Lower lobe of right lung (tissue), 2 donors: ENCODE measurements around the gene GNAI1. TPM values are rescaled to one million over a fixed set of nuclear protein-coding genes. Genes with fewer than 3 reads are reported as not detected.

ENCODE experiments used
- ATAC-seq, 2 donors: fragments of 200-7000 bp; cut with Tn5 transposase; one replicate each; pipeline ENCODE4 v1.9.1; 2020 to 2022; ENCODE audit warnings: mild to moderate bottlenecking in 2 of 2, moderate library complexity in 2 of 2
- DNase-seq: peaks from one replicate; pipeline ENCODE4 v3.0.0-alpha.2; 2020
- H3K27ac ChIP-seq: fragments of 200-600 bp; one replicate; pipeline ENCODE4 v1.8.0; 2022
- H3K27me3 ChIP-seq: fragments of 200-600 bp; one replicate; pipeline ENCODE4 v1.8.0; 2022; ENCODE audit warnings: low read depth
- H3K36me3 ChIP-seq: fragments of 200-600 bp; one replicate; pipeline ENCODE4 v1.8.0; 2022; ENCODE audit warnings: mild to moderate bottlenecking
- H3K4me1 ChIP-seq: fragments of 200-600 bp; one replicate; pipeline ENCODE4 v1.8.0; 2022
- H3K4me3 ChIP-seq: fragments of 200-600 bp; one replicate; pipeline ENCODE4 v1.8.0; 2022; ENCODE audit warnings: mild to moderate bottlenecking
- H3K9me3 ChIP-seq: fragments of 200-600 bp; one replicate; pipeline ENCODE4 v1.8.0; 2022
- CTCF ChIP-seq: fragments of 200-600 bp; IDR thresholded peaks from one replicate; pipeline ENCODE4 v1.8.0; 2022; ENCODE audit warnings: antibody characterized with exemption, mild to moderate bottlenecking
- intact Hi-C: fragments of 100-400 bp; cut with DNase I; formaldehyde crosslinking; loops from one replicate; pipeline ENCODE4 v1.11.0; 2022
- total RNA-seq: library from RNA; stranded (reverse); fragmentation: NEBNext Ultra II Directional; extraction: Animal tissue kit (Norgen Biotek cat#: 25700); gene quantifications from one replicate; pipeline ENCODE4 v1.2.1, GENCODE V29; 2021
- donor health status: DM: no; HTN: yes; CAD: no; lungs with severe emphysema.

The GNAI1 gene
- total RNA-seq, 1 donor from 2014 or later: 32.1 TPM

GRCh38 chr7:80186721-80187120, 52.1 kb downstream of the GNAI1 start:
- intact Hi-C loops: no loop called here
- H3K27ac ChIP-seq: no peak overlapping the region
- no peak overlapping the region for H3K4me3 ChIP-seq
- H3K4me1 ChIP-seq: no peaks in the 10 kb centered on the region
- no peaks in the 10 kb centered on the region for H3K36me3 ChIP-seq
- H3K27me3 ChIP-seq: no peaks in the 10 kb centered on the region
- no peak for ATAC-seq
- DNase-seq: no peak
- no peaks in the 10 kb centered on the region for H3K9me3 ChIP-seq
- TF ChIP-seq CTCF: no peak

GRCh38 chr7:80187279-80187678, 52.6 kb downstream of the GNAI1 start:
- H3K36me3 ChIP-seq: no peaks in the 10 kb centered on the region
- H3K27me3 ChIP-seq: no peaks in the 10 kb centered on the region
- H3K4me3 ChIP-seq: no peak overlapping the region
- ATAC-seq (no peak), DNase-seq (no peak)
- intact Hi-C loops: no loop called here
- H3K4me1 ChIP-seq: no peaks in the 10 kb centered on the region
- no peaks in the 10 kb centered on the region for H3K9me3 ChIP-seq
- H3K27ac ChIP-seq: no peak overlapping the region
- TF ChIP-seq CTCF: no peak

GRCh38 chr7:80187727-80188126, 53.1 kb downstream of the GNAI1 start:
- ATAC-seq (no peak), DNase-seq (no peak)
- Histone ChIP-seq H3K27me3 (no peaks in the 10 kb centered on the region), H3K9me3 (no peaks in the 10 kb centered on the region), H3K27ac (no peak overlapping the region), H3K4me3 (no peak overlapping the region), H3K4me1 (no peaks in the 10 kb centered on the region), H3K36me3 (no peaks in the 10 kb centered on the region)
- no peak for TF ChIP-seq CTCF
- intact Hi-C loops: no loop called here

GRCh38 chr7:80189638-80190037, 55.0 kb downstream of the GNAI1 start:
- no peak overlapping the region for H3K4me3 ChIP-seq
- no peaks in the 10 kb centered on the region for H3K4me1 ChIP-seq
- H3K9me3 ChIP-seq: no peaks in the 10 kb centered on the region
- no peak for TF ChIP-seq CTCF
- H3K27me3 ChIP-seq: no peaks in the 10 kb centered on the region
- no peak overlapping the region for H3K27ac ChIP-seq
- DNase-seq: no peak
- ATAC-seq: no peak
- H3K36me3 ChIP-seq: no peaks in the 10 kb centered on the region
- intact Hi-C loops: no loop called here

- intact Hi-C loops: no loop called here
- Histone ChIP-seq H3K4me1 (peaks cover 5% of the 10 kb centered on the region), H3K9me3 (no peaks in the 10 kb centered on the region), H3K4me3 (no peak overlapping the region), H3K27me3 (no peaks in the 10 kb centered on the region), H3K36me3 (no peaks in the 10 kb centered on the region), H3K27ac (no peak overlapping the region)
- ATAC-seq: no peak
- no peak for TF ChIP-seq CTCF
- no peak for DNase-seq
Observed at GRCh38 chr7:80197627-80198026, 63.0 kb downstream of the GNAI1 start.

- peaks cover 4% of the 10 kb centered on the region for H3K36me3 ChIP-seq
- no peak for TF ChIP-seq CTCF
- no peaks in the 10 kb centered on the region for H3K27me3 ChIP-seq
- H3K9me3 ChIP-seq: no peaks in the 10 kb centered on the region
- H3K27ac ChIP-seq: no peak overlapping the region
- H3K4me3 ChIP-seq: no peak overlapping the region
- intact Hi-C loops: no loop called here
- H3K4me1 ChIP-seq: peaks cover 5% of the 10 kb centered on the region
- ATAC-seq (no peak), DNase-seq (no peak)
Observed at GRCh38 chr7:80199051-80199450, 64.4 kb downstream of the GNAI1 start.
